ENCODE measurements around the gene PRSS56.

PRSS56 gene

DNA sequence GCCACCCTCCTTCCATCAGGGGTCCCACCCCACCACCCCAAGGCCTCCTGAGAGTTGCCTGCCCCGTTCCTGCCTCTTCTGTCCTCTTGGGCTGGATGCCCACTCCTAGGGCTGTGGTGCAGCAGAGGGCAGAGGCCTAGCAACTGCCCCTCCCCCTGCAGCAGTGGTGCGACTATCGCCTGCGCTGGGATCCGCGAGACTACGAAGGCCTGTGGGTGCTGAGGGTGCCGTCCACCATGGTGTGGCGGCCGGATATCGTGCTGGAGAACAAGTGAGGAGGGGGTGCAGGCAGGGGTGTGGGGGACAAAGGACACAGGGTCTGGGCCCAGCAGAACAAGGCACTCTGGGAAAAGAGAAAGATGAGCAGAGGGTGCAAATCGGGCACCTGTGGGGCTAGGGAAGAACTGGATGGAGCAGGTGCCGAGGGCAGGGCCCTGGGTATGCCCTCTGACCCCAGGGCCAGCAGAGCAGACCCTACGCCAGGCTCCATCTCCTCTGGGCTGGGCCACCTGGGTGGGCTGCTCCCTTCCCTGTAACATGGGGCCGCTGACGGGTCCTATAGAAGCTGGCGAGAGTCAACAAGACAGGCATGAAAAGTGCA, 20.4 kb downstream of the PRSS56 start:
- DNase-seq, result no peak

DNA sequence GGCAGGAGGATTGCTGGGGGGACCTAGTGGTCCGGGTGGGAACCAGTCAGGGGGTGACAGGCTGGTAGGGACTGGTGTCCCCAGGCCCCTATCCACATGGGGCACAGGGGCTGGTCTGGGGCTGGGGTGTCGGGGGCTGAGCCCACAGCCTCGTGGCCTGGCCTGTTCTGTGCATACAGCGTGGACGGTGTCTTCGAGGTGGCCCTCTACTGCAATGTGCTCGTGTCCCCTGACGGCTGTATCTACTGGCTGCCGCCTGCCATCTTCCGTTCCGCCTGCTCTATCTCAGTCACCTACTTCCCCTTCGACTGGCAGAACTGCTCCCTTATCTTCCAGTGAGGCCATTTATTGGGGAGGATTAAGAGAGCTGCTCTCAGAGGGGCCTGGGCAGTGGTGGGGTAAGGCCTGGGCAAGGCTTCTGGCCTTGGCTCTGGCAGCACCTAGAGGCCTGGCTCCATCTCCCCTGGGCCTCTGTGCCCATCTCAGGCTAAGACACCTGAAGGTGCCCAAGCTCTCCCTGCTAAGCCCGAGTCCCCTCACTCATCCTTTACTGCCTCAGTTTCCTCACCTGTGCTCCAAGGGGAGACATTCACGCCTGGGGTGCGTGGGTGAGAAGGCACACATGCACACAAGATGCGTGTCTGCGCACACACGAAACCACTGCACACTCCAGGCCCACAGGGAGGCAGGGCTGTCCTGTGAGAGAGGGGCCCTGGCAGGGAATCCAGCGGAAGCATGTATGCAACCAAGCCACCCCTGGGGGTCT, 21.2 kb downstream of the PRSS56 start:
- DNase-seq, result no peak

DNA sequence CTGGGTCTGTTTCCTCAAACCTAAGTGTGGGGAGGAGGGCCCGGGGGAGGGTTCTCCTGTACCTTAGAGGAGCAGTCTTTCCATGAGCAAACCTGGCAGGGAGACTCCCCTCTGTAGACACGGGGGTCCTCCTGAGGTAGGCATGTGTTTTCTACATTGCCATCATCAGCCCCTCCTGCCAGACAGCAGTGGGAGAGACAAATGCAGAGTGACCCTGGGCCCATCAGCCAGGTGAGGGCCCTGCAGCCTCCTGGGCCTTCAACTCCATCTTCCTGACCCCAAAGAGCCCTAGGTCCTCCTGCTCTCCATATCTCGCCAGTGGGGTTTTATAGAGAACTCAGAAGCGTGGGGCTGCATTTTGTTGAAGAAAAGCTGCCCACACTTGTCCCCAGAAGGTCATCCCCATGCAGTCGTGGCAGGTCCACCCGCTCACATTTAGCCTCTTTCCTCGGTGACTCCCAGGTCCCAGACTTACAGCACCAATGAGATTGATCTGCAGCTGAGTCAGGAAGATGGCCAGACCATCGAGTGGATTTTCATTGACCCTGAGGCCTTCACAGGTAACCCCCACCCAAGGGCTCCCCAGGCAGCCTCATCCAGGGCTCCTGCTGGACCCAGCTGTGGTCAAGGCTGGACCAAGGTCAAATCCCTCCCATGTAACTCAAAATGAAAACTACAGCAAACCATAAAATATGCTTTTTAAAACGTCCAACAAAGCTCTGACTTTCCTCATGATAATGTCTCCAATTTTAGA, 21.9 kb downstream of the PRSS56 start:
- no peak for DNase-seq

DNA sequence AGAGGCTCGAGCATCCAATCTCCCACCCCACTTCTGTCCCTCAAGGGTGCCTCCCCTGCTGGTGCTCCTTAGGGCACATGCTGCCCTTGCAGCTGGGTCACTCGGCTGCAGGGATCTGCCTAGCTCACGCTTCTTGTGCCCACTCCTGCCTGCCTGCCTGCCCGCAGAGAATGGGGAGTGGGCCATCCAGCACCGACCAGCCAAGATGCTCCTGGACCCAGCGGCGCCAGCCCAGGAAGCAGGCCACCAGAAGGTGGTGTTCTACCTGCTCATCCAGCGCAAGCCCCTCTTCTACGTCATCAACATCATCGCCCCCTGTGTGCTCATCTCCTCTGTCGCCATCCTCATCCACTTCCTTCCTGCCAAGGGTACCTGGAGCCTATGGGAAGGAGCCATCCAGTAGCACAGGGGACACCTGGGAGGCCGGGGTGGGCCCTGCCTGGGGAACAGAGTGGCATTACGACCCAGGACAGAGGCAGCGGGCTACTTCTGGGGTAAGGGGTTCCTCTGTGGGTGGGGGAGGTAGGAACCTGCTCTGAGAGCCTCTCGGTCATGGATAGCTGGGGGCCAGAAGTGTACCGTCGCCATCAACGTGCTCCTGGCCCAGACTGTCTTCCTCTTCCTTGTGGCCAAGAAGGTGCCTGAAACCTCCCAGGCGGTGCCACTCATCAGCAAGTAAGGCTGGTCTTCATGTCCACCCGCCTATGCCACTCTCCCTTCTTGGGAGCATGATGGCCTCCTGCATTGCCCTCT, 22.7 kb downstream of the PRSS56 start:
- DNase-seq, result no peak

DNA sequence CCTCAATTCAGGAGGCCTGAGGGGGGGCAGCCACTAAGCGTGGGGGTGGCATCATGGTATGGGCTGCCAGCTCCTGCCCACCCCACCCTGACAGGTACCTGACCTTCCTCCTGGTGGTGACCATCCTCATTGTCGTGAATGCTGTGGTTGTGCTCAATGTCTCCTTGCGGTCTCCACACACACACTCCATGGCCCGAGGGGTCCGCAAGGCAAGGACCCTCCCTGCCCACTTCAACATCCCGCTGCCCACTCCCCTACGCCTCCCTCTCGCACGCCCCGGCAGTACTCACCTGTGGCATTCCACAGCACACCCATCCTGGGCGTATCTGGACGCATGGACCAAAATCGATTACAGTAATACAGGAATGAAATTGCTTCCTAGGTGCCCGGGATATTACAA, 23.3 kb downstream of the PRSS56 start:
- no peak for DNase-seq

DNA sequence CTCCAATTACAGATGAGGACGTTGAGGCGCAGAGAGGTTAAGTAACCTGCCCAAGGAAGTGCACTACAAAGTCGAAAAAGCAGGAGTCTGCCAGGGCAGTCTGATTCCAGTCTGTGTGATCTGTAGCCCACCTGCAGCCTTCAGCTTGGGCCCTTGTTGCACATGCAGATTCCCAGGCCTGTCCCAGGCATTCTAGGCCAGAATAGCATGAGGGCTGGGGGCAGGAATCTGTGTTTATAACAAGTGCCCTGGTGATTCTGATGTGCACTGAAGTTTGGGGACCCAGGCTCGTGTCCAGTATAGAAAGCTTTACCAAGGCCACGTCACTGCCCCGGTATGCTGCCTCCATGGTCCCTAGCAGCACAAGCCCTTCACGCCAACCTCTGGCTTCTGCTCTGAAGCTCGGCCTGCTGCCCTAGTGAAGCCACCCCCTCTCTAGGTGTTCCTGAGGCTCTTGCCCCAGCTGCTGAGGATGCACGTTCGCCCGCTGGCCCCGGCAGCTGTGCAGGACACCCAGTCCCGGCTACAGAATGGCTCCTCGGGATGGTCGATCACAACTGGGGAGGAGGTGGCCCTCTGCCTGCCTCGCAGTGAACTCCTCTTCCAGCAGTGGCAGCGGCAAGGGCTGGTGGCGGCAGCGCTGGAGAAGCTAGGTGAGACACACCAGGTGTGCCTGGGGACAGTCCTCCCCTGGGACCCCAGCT, 23.9 kb downstream of the PRSS56 start:
- DNase-seq, result no peak

DNA sequence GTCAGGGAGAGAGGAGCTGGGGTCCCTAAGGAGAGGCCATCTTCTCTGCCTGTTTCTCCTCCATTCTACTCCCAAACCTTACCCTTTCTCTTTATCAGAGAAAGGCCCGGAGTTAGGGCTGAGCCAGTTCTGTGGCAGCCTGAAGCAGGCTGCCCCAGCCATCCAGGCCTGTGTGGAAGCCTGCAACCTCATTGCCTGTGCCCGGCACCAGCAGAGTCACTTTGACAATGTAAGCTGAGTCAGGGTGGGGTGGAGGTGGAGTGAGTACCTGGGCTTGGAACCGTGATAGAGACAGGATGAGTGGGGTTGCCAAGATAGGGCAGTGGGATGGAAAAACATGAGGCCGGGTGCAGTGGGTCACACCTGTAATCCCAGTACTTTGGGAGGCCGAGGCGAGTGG, 24.5 kb downstream of the PRSS56 start:
- DNase-seq, result no peak

DNA sequence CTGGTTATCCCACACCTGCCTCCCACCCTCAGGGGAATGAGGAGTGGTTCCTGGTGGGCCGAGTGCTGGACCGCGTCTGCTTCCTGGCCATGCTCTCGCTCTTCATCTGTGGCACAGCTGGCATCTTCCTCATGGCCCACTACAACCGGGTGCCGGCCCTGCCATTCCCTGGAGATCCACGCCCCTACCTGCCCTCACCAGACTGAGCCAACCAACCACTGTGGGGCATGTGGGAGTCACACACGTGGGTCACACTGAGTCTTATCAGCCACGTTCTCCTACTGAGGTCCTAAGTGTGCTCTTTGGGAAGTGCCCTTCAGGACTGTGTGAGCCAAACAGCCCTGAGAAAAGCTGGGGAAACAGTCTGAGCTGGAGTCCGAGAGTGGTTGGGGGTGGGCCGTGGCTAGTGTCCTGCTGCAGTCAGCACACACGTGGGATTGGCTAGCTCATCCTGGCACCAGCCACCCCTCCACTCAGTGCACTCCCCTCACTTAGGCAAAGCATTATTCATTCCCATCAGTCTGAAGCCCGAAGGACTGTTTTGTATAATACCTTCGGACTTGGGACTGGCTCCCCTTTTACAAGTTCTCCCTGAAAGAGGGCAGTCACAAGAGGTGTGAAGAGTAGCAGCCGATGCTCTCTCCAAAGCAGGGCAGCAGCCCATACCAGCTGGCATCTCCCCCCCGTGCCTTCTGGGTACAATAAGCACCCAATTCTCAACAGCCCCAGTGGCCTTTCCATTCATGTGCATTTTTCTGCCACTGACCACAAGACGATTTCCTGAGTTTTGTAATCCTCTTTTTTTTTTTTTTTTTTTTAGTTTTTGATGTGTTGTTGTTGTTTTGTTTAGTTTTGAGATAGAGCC, 25.6 kb downstream of the PRSS56 start:
- DNase-seq, result peak in 3 of 51 donors; percentile 25 to 35 (median 35)

DNA sequence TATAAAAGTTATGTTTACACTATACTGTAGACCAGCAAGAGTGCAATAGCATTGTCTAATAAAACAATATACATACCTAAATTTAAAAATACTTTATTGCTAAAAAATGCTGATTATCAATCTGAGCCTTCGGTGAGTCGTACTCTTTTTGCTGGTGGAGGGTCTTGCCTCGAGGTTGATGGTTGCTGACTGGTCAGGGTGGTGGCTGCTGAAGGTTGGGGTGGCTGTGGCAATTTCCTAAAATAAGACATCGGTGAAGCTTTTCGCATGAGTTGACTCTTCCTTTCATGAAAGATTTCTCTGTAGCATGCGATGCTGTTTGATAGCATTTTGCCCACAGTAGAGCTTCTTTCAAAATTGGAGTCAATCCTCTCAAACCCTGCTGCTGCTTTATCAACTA, 27.8 kb downstream of the PRSS56 start:
- DNase-seq, result no peak

DNA sequence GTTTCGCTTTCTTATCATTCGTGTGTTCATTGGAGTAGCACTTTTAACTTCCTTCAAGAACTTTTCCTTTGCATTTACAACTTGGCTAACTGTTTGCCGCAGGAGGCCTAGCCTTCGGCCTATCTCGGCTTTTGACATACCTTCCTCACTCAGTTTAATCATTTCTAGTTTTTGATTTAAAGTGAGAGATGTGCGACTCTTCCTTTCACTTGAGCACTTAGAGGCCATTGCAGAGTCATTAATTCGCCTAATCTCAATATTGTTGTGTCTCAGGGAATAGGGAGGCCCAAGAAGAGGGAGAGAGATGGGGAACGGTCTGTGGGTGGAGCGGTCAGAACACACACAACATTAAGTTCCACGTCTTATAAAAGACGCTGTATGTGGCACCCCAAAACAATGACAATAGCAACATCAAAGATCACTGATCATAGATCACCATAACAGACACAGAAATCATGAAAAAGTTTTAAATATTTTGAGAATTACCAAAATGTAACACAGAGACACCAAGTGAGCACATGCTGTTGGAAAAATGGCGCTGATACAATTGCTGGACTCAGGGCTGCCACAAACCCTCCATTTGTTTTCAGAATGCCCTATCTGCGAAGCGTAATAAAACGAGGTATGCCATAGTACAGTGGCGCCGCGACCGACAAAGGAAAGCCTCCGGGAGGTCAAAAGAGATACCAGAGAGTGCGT, 29.6 kb downstream of the PRSS56 start:
- DNase-seq, result no peak

DNA sequence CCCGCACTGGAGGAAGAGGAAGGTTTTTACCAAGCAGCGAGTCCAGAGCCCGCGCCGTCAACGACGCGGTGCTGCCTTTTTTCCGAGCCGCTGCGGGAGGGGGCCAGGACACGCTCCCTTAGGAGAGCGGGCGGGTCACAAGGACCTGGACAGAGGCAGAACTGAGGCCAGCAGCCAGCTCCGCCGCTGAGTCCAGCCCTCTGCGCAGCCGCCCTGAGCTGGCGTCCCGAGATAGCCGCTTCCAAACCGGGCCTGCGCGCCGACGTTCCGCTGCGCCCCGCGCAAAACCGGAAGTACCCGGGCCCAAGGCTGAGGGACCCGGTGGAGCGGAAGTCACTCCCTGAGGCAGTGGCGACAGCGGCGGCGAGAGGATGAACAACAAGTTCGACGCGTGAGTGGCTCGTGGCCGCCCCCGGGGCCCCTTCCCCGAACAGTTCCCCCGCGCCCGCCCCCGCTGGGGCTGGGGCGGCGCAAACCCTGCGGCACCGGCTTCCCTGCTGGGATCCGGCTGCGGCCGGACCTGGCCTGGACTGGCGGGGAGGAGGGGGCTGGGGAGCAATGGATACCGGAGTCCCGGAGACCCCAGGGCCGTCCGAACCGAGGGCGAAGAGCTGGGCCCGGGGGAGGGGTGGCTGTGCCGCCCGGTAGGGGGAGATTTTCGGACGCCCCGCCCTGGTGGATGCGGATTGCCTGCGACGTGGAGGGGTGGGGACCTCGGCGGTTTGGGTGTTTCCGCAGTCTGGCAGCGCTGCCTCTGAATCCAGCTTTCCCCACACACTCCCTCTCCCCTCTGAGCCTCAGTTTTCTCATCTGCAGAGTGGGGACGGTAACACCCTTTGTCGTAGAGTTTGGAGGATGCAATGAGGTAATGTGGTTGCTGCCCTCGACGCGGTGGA, 30.4 kb downstream of the PRSS56 start, which contains the start of the genes EIF4E2 and TIGD1:
Gene EIF4E2, plus strand, starts transcription at position 336 of the 896 bp plus-strand sequence. Its CDS starts 36 bp downstream, at position 372.
Gene TIGD1, minus strand, starts transcription at position 204 of the 896 bp plus-strand sequence. CDS start 675 bp downstream, outside the sequence.
- peak; percentile 69 to 97 (median 92) for DNase-seq

DNA sequence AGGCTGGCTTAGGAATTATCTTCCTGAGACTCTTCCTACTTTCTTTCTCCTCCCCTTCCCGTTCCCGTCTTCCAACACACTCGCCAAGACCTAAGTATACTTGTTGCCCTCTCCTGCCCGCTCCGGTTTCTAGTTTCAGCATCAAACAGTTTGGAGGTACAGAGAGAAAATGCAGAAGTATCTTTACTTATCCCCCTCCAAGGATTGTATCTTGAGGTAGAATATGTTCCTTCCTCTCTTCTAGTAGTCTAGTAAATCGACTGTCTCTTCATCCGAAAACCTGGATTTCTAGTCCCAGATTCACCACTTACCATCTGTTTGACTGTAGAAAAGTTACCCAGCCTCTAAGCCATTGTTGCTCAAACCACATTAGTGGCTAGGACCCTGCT, 31.1 kb downstream of the PRSS56 start:
- DNase-seq, result no peak

DNA sequence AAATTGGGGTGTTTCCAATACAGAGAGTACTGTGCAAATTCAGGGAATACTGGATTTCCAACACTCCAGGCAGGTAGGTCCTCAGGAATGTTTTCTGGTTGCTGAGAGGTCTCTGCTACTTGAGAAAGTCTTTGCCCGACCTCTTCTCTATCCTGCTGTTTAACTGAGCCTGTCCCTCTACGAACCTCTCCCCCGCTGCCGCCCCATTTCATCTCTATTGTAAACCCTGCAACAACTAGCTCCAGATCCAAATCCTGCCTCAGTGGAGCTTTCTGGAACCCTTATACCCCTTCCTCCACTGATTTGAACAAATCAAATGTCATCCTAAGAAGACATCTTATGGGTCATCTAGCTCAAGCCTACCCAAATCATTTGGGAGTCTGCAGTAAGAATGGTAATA, 31.6 kb downstream of the PRSS56 start:
- no peak for DNase-seq

DNA sequence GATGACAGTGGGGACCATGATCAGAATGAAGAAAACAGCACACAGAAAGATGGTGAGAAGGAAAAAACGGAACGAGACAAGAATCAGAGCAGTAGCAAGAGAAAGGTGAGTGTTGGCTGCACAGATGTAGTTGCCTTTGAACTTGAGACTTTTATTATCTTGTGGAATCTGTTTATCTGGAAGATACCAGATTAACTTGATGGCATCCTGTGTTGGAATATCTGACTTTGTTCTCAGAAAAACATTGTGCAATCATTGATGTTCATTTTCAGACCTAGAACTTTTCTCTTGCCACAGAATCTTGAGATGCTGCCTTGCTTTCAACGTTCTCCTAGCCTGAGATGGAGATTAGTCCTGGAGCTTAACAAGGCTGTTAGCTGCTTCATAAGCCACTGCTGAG, 36.2 kb downstream of the PRSS56 start:
- DNase-seq, result no peak

DNA sequence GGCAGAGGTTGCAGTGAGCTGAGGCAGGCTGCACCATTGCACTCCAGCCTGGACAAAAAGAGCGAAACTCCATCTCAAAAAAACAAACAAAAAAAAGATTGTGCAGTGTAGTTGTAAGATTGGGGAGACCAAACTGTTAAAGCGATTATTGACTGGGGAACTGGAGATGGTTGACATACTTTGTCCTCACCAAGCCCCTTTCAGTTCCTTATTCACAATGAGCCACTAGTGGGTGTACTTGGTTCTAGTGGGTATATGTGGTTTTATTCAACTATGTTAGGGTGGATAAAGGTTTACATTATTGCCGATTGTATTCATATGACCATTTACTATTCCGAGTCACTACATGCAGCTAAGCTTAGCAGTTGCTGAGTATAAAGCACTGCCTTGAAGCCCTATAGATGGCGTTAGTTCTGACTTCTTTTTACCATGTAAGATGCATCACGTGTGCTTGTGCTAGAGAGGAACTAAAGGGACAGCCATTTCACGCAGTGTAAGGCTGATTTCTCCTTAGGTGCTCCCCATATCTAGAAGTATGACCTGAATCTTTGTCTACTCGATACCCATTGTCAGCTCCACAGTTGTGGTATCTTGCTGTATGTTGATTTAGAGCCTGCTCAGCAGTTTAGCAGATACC, 42.4 kb downstream of the PRSS56 start:
- DNase-seq, result no peak

DNA sequence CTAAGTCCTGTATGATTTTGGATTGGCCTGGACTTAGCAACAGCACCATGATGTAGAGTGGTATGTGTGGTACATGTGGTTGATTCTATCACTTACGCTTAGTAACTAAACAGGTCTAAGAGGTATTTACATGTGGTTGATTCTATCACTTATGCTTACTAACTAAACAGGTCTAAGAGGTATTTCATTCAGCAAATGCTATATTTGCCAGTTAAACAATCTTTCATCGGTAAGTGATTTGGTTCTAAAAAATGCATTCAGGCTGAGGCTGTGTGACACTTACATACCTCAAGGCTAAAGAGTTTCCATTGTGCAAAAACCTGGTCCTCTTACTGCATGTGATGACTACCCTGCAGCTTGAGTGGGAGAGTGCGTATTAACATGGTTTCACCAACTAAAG, 43.4 kb downstream of the PRSS56 start:
- no peak for DNase-seq

DNA sequence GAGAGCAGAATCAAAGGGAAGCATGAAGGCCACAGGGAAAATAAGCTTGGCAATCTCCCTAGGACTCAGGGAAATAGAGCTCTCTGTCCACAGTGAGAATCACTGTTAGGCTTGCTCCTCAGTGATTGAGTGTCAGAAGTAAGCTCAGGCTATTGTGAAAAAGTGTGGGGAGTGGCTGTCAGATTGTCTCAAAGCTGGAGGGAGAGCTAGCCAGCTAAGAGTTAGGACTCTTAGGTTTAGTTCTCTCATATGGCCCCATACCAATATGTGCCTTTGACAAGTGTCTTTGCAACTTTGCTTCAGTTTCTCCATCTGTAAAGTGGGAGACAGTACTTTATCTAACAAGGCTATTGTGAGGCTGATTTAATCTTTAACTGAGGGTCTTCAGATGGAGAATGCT, 47.5 kb downstream of the PRSS56 start:
- DNase-seq, result no peak

DNA sequence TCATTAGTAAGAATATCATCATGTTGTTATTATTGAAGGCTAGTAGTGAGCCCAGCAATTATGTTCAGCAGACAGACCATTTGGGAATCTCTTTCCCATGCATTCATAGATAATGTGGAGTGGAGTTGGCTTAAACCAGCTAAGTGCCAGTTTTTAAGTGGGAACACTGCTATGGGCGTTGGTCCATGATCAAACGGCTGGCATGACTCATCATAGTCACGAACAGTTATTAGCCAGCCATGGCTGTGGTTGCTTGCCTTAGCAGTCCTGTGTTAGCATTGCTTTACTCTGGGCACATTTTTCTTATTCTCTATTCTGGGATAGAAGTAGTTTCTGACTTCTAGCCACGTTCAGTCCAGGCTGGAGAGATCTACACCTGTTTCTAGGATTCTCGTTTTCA, 48.0 kb downstream of the PRSS56 start:
- peak in 1 of 51 donors; percentile 35 for DNase-seq
